Fibroblast of skin of abdomen (primary cell): ENCODE data around the gene HECTD4. TPM values are rescaled to one million over a fixed set of nuclear protein-coding genes. Genes with fewer than 3 reads are reported as not detected.
"Not testable (repeated sequence)": the region's sequence is repeated elsewhere in the genome, so short reads cannot be mapped to it uniquely, and the experiment has no call there.

ENCODE experiments used
- DNase-seq: peaks from one replicate; pipeline ENCODE4 v3.0.0-alpha.2; 2013
- polyA plus RNA-seq, 2 experiments: library from polyadenylated mRNA; unstranded; fragments of 120-200 nt; gene quantifications; one replicate each; pipeline ENCODE4 v1.2.1, GENCODE V29; 2013; ENCODE audit not compliant: insufficient read length in 2 of 2

HECTD4 gene, protein sequence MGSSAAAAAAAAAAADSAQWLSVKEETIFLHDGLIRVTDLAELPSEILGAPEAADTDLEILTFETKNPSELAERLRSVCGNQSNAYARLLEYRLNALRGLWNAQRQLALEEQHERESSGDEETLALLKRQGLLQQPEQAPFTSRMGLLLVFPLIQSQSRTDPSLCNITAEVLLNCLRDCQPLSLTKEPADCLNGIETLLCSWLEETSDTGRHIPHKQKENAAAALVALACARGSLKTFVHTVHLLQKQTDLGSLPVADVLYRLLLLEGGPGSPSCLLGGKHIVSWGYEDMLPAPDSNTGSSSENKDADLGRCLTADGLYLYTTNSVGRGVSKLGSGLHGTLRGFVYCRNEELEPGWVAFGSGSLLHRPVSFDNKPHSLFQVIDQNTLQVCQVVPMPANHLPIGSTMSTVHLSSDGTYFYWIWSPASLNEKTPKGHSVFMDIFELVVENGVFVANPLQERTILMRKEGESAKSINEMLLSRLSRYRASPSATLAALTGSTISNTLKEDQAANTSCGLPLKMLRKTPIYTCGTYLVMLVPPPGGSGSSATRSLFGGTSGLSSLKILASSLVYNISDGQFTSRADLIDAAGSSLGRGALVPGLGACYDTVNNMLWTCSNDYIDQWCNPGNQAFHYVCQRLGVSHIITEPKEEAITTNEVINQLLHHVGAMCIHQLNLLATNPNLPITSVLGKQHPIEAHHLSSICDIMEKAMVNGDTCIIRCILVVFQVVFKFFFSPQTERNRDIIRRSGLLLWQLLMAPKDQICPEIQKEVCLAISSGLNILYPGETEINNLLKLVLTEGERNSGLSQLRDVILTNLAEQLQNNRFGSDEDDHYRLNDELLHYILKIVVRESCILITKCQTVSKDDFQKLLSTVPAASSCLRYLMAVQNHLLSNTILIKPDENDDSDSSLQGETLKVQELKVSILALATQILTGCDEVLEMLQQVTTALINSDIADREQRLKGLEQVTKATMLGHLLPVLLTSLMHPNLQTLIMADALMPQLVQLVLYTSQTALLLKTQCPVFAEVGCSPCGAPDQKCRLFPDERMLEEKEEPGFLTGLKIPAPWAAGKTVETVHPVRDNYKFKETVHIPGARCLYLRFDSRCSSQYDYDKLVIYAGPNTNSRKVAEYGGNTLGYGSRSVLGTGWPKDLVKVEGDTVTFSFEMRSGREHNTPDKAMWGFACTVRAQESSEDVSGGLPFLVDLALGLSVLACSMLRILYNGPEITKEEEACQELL (N-terminal part only)
- 15.4 TPM for polyA plus RNA-seq (2013, experiment 1 of 2; ENCODE audit: insufficient read length)
- 17.0 TPM for polyA plus RNA-seq (2013, experiment 2 of 2; ENCODE audit: insufficient read length)

DNA sequence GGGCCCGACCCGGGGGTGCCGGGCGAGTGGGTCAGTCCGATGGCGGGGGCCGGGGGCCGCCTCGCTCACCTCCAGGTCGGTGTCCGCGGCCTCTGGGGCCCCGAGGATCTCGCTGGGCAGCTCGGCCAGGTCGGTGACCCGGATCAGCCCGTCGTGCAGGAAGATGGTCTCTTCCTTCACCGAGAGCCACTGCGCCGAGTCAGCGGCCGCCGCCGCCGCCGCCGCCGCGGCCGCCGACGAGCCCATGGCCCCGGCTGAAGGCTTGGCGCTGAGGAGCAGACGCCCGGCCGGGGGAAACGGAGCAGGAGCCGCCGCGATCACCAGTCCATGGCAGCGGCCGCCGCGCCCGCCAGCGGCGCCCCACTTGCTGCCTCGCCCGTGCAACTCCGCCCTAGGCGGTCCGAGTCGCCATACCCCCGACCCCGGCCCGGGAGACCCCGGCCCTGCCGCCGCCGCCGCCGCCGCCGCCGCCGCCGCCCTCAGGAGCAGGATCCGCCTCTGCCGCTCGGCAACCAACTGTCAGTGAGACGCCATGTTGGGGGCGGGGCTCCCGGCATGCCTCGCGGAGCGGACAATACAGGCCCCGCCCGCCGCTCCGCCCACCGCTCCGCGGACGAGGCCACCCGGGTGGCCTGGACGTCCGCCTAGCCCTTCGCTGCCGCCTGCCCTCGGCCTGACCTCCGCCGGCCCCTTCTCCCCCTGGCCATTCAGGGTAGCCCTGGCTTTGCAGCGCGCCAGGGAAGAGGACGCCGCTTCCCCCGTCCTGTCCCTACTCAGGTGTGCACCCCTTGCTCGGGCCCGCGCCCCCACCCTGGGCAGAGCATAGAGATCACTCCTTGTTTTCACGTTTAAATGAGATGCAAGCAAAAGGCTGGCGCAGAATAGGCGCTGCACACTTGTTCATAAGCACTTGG is at the start of gene HECTD4:
TSS of gene HECTD4 (minus strand) at position 549 of the 914 bp plus-strand sequence. CDS start at position 246, 303 bp downstream.
- DNase-seq, result peak; percentile 83

DNA sequence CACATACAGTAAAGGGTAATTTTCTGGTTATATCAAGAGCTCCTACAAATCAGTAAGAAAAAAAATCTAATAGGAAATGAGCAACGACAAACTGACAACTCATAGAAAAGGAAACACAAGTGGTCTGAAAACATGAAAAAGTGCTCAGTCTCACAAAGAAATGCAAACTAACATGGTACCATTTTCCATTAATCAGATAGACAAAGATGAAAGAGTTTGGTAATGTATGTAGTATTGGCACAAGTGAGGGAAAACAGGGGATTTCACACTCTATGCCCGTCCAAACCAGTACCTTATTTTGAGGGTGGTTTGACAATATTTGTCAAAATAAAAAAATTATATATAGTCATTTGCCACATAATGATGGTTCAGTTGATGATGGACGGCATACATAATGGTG is 49.7 kb upstream of the HECTD4 start:
- DNase-seq, result no peak

DNA sequence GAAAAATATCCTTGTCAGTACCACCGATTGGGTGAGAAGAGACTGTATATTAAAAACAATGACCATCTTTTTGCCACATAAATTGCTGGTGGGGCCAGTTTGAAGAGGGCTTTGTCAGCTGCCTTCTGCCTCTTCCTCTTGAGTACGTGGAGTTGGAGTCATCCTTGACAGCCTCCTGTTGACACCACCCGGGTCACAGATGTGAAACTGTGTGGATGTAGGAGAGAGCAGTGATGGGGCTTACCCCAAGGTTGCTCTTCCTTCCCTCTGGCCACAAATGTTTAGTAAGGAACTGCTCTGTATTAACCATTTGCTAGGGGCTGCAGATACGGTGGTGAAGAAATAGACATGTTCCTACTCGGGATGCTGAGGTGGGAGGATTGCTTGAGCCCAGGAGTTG is 48.7 kb upstream of the HECTD4 start:
- DNase-seq, result no peak

DNA sequence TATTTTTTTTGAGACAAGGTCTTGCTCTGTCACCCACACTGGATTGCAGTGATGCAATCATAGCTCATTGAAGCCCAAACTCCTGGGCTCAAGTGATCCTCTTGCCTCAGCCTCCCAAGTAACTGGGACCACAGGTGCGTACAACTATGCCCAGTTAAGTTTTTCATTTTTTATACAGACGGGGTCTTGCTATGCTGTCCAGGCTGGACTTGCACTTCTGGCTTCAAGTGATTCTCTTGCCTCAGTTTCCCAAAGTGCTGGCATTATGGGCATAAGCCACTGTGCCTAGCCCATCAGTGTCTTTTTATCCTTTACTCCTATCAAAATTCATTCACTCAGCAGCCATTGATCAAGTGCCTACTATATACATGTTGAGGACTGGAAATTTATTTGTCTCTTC is 45.5 kb upstream of the HECTD4 start:
- DNase-seq, result no peak

DNA sequence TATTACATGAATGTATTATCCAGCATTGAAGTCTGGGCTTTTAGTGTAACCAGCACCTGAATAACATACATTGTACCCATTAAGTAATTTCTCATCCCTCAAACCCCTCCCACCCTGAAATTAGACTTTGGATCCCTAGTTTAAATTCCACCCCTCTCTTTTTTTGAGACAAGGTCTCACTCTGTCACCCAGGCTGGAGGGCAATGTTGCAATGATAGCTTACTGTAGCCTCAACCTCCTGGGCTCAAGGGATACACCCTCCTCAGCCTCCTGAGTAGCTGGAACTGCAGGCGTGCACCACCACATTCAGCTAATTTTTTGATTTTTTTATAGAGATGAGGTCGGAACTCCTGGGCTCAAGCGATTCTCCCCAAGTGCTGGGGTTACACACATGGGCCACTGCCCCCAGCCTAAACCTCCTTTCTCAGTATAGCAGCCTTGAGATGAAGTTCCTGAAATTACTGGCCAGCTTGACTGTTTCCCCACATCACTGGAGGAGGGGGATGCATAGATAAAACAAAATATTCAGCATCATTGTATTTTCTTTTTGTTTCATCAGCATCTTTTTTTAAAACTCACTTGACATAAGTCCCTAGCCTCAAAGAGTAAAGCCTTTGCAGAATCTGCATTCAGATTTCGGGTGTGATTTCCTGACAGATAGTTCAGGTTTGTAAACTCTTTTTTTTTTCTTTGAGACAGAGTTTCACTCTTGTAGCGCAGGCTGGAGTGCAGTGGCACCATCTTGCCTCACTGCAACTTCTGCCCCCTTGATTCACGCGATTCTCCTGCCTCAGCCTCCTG is 43.6 kb upstream of the HECTD4 start:
- DNase-seq, result no peak

DNA sequence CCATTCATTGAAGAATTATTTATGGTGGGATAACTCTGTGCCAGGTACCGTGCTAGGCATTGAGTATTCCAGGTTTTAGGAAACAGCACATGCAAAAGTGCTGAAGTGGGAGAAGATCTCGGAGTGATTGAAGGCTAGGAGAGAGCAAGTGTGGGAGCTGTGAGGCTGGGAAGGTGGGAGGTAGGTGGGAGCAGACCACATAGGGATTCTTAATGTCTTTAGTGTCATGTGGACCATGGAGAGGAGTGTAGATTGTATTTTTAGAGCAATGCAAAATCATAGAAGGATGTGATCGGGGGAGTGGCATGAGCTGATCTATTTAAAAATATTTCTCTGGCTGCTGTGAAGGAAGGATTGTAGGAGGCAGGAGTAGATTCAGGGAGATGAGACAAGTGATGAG is 41.9 kb upstream of the HECTD4 start:
- no peak for DNase-seq

DNA sequence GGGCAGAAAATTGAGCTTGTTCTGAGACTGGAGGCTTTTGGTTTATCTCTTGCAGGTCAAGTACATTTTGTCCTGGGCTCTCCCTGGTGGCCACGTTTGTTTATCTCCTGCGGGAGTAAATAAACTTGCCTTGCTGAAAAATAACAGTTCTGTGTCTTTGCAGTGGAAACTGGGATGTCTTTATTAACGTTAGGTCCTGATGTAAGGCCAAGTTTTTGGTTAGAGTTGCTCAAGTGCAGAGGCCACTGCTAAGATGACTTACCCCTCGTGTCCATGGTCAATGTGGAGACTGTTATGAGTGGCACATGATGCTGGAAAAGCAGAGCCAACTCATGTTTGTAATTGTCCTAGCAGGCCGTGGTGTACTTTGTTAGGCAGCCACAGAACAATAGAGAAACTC is 40.3 kb upstream of the HECTD4 start:
- DNase-seq, result no peak

DNA sequence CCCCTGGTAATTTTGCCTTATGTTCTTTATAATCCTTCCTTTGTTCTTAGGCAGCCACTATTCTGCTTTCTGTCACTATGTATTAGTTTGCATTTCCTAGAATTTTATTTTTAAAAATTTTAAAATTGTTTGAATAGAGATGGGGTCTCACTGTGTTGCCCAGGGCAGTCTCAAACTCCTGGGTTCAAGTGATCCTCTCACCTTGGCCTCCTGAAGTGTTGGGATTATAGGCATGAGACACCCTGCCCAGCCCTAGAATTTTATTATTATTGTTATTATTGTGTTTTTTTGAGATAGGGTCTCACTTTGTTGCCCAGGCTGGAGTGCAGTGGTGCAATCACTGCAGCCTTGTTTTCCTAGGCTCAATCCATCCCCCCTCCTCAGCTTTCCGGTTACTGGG is 39.1 kb upstream of the HECTD4 start:
- no peak for DNase-seq

DNA sequence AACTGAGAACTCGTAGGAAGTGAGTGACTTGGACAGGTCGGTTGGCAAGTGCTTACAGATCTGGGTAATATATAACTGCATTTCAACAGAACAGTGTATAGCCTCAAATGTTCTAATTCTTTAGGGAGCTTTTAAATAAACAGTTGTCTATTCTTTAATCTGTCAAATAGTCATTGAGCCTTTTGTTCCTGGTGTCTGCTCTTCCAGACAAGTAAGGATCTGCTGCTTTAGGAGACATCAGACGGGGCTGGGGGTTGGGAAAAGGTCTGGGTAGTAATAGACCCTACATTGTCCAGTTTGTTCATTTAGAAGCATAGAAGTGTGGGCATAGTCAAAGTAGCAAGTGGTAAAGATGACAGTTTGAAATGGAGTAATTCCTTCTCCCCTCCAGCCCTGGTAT is 38.5 kb upstream of the HECTD4 start:
- no peak for DNase-seq

DNA sequence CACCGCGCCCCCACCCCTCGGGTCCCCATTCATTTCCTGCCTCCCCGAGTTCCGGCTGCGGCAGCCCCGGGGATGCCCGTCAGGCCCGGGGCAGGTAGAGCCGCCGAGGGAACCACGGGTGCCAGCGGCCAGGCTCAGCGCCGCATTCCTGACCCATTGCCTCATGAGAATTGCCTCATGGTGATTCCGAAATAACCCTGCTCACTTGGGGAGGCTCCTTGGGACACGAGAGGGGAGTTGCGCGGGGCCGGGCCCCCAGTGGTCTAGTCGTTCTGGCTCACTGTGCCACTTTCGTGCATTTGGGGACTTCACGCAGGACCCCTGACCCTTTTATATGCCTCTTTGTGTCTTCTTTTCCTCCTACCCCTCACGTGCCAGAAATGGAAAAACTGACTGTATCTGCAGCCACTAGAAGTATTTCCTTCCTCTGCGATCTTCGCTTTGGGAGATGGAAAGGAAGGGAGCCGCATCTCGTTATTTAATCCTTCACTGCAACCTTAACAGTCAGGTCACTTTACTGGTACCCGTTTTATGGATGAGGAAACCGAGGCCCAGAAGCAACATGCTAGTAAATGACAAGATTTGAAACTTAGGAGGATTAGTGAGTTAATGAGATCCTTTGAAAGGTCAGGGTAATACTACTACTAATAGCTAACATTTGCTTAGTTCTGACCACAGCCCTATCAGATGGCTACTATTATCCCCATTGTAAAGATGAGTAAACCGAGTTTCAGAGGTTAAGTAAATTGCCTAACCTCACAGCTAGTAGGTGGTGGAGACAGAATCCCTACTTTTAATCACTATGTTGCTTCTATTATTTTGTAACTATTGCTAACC is 37.3 kb upstream of the HECTD4 start:
- DNase-seq, result peak; percentile 75

DNA sequence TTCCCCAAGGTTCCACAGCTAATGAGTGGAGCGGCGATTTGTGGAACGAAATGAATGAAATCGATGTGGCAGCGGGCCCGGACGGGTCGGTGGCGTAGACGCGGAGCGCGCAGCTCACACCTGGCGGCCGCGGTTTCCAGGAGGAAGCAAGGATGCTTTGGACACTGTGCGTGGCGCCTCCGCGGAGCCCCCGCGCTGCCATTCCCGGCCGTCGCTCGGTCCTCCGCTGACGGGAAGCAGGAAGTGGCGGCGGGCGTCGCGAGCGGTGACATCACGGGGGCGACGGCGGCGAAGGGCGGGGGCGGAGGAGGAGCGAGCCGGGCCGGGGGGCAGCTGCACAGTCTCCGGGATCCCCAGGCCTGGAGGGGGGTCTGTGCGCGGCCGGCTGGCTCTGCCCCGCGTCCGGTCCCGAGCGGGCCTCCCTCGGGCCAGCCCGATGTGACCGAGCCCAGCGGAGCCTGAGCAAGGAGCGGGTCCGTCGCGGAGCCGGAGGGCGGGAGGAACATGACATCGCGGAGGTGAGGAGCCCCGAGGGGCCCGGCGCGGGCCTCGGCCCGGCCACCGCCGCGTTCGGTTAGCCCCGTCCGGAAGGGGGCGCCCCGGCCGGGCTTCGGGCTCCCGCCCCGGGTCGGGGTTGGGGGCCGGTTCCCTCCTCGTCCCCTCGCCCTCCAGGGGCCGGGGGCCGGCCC is 36.5 kb upstream of the HECTD4 start, which contains the start of gene PTPN11:
TSS of gene PTPN11 (plus strand) at position 340 of the 689 bp plus-strand sequence. CDS start at position 505, 165 bp downstream.
- DNase-seq, result peak; percentile 80

DNA sequence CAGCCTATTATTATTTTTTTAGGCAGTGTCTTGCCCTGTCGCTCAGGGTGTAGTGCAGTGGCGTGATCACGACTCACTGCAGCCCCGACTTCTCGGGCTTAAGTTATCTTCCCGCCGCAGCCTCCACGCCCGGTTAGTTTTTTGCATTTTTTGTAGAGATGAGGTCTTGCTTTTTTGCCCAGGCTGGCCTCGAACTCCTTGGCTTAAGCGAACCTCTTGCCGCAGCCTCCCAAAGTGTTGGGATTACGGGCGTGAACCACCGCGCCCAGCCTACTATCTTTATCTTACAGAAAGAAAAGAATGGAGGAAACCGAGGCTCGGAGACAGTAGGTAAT is 36.0 kb upstream of the HECTD4 start:
- DNase-seq, result no peak

DNA sequence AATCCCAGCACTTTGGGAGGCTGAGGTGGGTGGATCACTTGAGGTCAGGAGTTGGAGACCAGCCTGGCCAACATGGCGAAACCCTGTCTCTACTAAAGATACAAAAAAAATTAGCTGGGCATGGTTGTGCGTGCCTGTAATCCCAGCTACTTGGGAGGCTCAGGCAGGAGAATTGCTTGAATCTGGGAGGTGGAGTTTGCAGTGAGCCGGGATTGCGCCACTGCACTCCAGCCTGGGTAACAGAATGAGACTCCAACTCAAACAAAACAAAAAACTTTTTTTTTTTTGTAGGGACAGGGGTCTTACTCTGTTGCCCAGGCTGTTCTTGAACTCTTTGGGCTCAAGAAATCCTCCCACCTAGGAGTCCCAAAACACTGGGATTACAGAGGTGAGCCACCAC is 33.2 kb upstream of the HECTD4 start:
- not testable (repeated sequence) for DNase-seq

DNA sequence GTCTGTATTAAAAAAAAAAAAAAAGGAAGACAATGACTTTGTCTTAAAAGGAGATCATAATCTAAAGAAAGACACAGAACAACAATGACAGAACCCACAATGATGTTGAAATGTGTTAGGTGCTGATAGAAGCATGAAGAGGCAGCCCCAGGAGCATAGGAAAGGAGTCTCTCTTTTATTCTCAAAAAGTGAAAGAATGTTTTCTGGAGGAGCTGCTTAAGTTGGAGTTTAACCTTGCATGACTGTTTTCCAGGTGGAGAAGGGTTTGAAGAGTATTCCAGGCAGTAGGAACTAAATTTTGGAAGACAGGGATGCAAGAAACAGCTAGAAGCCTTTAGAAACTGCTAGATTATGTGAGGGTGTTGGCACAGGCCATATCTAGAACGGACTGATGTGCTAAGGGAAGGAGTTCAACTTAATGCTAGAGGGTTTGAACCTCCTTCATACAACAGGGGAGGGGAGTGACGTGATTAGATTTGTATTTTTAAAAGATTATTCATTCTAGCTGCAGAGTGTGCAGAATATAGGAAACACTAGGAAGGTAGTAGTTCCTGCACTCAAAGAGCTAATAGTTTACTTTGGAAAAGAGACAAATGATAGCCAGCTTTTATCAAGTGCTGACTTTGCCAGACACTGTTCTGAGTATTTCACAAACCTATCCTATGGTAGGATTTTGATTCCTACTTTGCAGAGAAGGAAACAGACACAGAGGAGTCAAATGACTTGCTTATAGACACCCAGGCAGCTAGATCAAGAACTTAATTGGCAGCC is 31.8 kb upstream of the HECTD4 start:
- DNase-seq, result no peak

DNA sequence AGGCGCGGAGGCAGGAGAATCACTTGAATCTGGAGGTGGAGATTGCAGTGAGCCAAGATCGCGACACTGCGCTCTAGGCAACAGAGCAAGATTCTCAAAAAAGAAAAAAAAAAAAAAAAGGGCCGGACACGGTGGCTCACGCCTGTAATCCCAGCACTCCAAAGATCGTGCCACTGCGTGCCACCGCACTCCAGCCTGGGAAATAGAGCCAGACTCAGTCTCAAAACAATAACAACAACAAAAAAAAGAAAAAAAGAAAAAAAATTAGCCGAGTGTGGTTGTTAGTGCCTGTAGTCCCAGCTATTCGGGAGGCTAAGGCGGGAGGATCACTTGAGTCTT is 27.6 kb upstream of the HECTD4 start:
- DNase-seq, result no peak

DNA sequence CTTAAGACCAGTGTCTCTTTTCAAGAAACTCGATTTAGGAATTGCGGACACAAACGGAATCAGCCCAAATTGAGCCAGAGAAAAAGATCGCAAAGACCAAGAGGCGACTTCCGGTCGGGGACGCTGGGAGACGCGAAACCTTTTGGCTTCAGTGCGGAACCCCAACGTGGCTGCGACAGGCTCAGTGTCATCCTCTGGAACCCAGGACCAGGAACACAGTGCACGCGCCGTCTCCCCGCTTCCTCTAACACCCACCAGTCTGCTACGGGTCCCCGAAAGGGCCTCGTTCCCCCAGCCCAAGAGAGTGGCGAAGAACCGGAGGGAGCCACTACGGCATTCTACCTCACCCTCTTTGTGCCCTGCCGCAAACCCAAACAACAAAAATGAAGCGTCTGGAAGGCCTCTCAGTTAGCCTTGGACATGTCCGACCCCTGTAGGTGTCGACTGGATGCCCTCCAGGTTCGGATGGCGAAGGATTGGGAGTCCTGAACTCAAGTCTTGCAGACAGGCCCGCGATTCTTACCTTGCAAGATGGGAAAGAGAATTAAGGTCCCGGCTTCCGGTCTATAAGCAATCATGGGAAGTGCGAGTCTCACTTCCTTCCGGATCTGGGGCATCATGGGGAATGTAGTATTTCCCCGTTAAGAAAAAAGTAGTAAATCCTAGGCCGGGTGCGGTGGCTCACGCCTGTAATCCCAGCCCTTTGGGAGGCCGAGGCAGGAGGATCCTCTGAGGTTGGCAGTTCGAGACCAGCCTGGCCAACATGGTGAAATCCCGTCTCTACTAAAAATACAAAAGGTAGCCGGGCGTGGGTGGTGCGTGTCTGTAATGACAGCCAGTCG is 27.1 kb upstream of the HECTD4 start, which contains the start of gene RPL6:
TSS of gene RPL6 (minus strand) at position 542 of the 842 bp plus-strand sequence. CDS start 949 bp downstream, outside the sequence.
- DNase-seq, result peak; percentile 95

DNA sequence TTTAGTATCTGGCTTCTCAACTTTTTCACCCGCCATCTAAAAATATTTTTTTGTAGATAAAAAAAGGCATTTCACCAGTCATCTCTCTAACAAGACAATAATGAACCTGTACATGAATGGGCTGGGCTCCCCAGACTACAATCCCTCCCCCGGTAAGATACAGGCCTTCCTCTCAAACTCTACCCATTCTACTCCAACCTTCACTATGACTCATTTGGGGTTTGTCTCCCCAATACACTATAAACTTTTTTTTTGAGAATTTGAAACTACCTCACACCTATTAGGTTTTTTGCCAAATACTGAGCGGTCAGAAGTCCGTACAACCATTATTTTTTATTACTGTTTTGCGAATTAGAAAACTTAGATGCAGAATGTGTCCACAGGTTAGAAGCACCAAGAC is 26.4 kb upstream of the HECTD4 start:
- no peak for DNase-seq
